A673 (cell line): ENCODE measurements around the gene TM6SF1. TPM values are rescaled to one million over a fixed set of nuclear protein-coding genes. Genes with fewer than 3 reads are reported as not detected.

Experiments
- BruUV-seq: library from RNA; stranded (reverse); fragments of 400-500 nt; replicated peaks from 2 replicates; lab custom pipeline; 2021; lab: Mats Ljungman, UMichigan
- CTCF ChIA-PET: fragments of 300-600 bp; sonication (Branson Sonifier 250); formaldehyde crosslinking; loops from one replicate; lab custom pipeline; 2022; ENCODE audit warnings: antibody characterized with exemption; lab: Charles Lee
- POLR2A ChIA-PET: fragments of 300-600 bp; sonication (Branson Sonifier 250); formaldehyde crosslinking; loops from one replicate; lab custom pipeline; 2022; ENCODE audit warnings: antibody characterized with exemption; ENCODE audit not compliant: low non-redundant PET; lab: Charles Lee
- DNase-seq: peaks from one replicate; pipeline ENCODE4 v3.0.0-alpha.2; 2015; ENCODE audit warnings: low spot score
- H3K27ac ChIP-seq: fragments of 200-600 bp; sonication (generic); 2 replicates; pipeline ENCODE4 v1.5.1; 2016; ENCODE audit warnings: mixed run types, low read depth, mild to moderate bottlenecking, mixed read lengths, antibody characterized with exemption, low read length; ENCODE audit not compliant: poor library complexity, severe bottlenecking
- H3K27me3 ChIP-seq: fragments of 200-600 bp; sonication (generic); replicated peaks from 2 replicates; pipeline ENCODE4 v1.6.1; 2017; ENCODE audit warnings: mixed run types, low read depth, mild to moderate bottlenecking, mixed read lengths, antibody characterized with exemption, low read length; ENCODE audit not compliant: insufficient read depth, poor library complexity
- H3K36me3 ChIP-seq: fragments of 200-600 bp; sonication (generic); 2 replicates; pipeline ENCODE4 v1.6.1; 2016; ENCODE audit warnings: mixed run types, mild to moderate bottlenecking, mixed read lengths, antibody characterized with exemption, low read length; ENCODE audit not compliant: insufficient read depth, poor library complexity, severe bottlenecking
- H3K4me1 ChIP-seq: fragments of 200-600 bp; sonication (generic); 2 replicates; pipeline ENCODE4 v1.6.1; 2017; ENCODE audit warnings: mixed run types, mild to moderate bottlenecking, mixed read lengths, antibody characterized with exemption, low read length; ENCODE audit not compliant: insufficient read depth, poor library complexity, severe bottlenecking
- H3K4me3 ChIP-seq: fragments of 200-600 bp; sonication (generic); 2 replicates; pipeline ENCODE4 v1.5.1; 2016; ENCODE audit warnings: low read depth, mixed run types, mild to moderate bottlenecking, mixed read lengths, low read length; ENCODE audit not compliant: poor library complexity, severe bottlenecking
- H3K9me3 ChIP-seq: fragments of 200-600 bp; sonication (generic); 2 replicates; pipeline ENCODE4 v1.6.1; 2016; ENCODE audit warnings: mixed run types, low read depth, mild to moderate bottlenecking, mixed read lengths, antibody characterized with exemption, low read length; ENCODE audit not compliant: poor library complexity, severe bottlenecking
- CTCF ChIP-seq: fragments of 300-800, 200-600 bp; sonication (generic); conservative IDR thresholded peaks from 2 replicates; pipeline ENCODE4 v1.5.1; 2017; ENCODE audit warnings: low read depth, mild to moderate bottlenecking, antibody characterized with exemption, low read length, moderate library complexity, mixed read lengths
- EZH2 ChIP-seq: fragments of 200-600 bp; sonication (generic); IDR thresholded peaks from 2 replicates; pipeline ENCODE4 v1.6.1; 2017; ENCODE audit warnings: borderline replicate concordance, low read depth, mild to moderate bottlenecking, mixed read lengths, antibody characterized with exemption, low read length; ENCODE audit not compliant: poor library complexity, severe bottlenecking
- intact Hi-C: fragments of 100-400 bp; cut with micrococcal nuclease; formaldehyde crosslinking; loops from one replicate; pipeline ENCODE4 v1.10.0; 2022; ENCODE audit not compliant: unreplicated experiment
- total RNA-seq: library from RNA; stranded (reverse); gene quantifications from 2 replicates; pipeline ENCODE4 v1.2.3, GENCODE V29; 2021

TM6SF1 gene
- total RNA-seq, 1 experiment from 2014 or later: 1.8 TPM

GRCh38 chr15:83094583-83094982 is 12.9 kb upstream of the TM6SF1 start:
- no TSS peak for BruUV-seq
- TF ChIP-seq EZH2 (no peak), CTCF (no peak)
- POLR2A ChIA-PET: no interaction called here

GRCh38 chr15:83098079-83098478 is 9.4 kb upstream of the TM6SF1 start:
- Histone ChIP-seq H3K36me3 (no peaks in the 10 kb centered on the region), H3K9me3 (peaks cover 8% of the 10 kb centered on the region), H3K4me3 (no peak overlapping the region), H3K27me3 (peaks cover 23% of the 10 kb centered on the region), H3K27ac (no peak overlapping the region), H3K4me1 (no peaks in the 10 kb centered on the region)
- DNase-seq: no peak
- TF ChIP-seq CTCF (no peak), EZH2 (no peak)
- BruUV-seq: no TSS peak
- POLR2A ChIA-PET: no interaction called here
- CTCF ChIA-PET: no interaction called here
- intact Hi-C loops: no loop called here

More at GRCh38 chr15:83094583-83094982, 12.9 kb upstream of the TM6SF1 start:
- DNase-seq: no peak
- H3K4me3 ChIP-seq: no peak overlapping the region
- CTCF ChIA-PET: no interaction called here
- no peaks in the 10 kb centered on the region for H3K4me1 ChIP-seq
- H3K36me3 ChIP-seq: no peaks in the 10 kb centered on the region
- intact Hi-C loops: no loop called here
- no peak overlapping the region for H3K27ac ChIP-seq
- H3K9me3 ChIP-seq: peaks cover 8% of the 10 kb centered on the region
- peaks cover 20% of the 10 kb centered on the region for H3K27me3 ChIP-seq

GRCh38 chr15:83099290-83099689 is 8.2 kb upstream of the TM6SF1 start:
- CTCF ChIA-PET: no interaction called here
- BruUV-seq: no TSS peak
- no peak overlapping the region for H3K4me3 ChIP-seq

More at GRCh38 chr15:83099290-83099689, 8.2 kb upstream of the TM6SF1 start:
- POLR2A ChIA-PET: no interaction called here
- no peak for TF ChIP-seq CTCF
- no peak for TF ChIP-seq EZH2
- Histone ChIP-seq H3K27me3 (peaks cover 23% of the 10 kb centered on the region), H3K9me3 (peaks cover 8% of the 10 kb centered on the region), H3K36me3 (no peaks in the 10 kb centered on the region), H3K4me1 (no peaks in the 10 kb centered on the region), H3K27ac (no peak overlapping the region)
- DNase-seq: no peak
- intact Hi-C loops: no loop called here
